ENCODE measurements around the gene UBAC1. TPM values are rescaled to one million over a fixed set of nuclear protein-coding genes. Genes with fewer than 3 reads are reported as not detected.

UBAC1 gene
- total and polyA plus RNA-seq, 4 donors: 16.2 to 115 (median 16.4) TPM

- no peak for TF ChIP-seq ZBTB33 (IDR thresholded peaks at IDR 0.05)
- no peak for TF ChIP-seq JUND (IDR thresholded peaks at IDR 0.05)
- TF ChIP-seq HNF4A (conservative IDR thresholded peaks at IDR 0.05): no peak
- no peak for TF ChIP-seq GABPA (IDR thresholded peaks at IDR 0.05 in 1 of 2, conservative IDR thresholded peaks at IDR 0.05 in 1 of 2)
- no peak for TF ChIP-seq RAD21 (IDR thresholded peaks at IDR 0.05)
- TF ChIP-seq NR2F2 (IDR thresholded peaks at IDR 0.05): no peak
- TF ChIP-seq, protein P1, sequence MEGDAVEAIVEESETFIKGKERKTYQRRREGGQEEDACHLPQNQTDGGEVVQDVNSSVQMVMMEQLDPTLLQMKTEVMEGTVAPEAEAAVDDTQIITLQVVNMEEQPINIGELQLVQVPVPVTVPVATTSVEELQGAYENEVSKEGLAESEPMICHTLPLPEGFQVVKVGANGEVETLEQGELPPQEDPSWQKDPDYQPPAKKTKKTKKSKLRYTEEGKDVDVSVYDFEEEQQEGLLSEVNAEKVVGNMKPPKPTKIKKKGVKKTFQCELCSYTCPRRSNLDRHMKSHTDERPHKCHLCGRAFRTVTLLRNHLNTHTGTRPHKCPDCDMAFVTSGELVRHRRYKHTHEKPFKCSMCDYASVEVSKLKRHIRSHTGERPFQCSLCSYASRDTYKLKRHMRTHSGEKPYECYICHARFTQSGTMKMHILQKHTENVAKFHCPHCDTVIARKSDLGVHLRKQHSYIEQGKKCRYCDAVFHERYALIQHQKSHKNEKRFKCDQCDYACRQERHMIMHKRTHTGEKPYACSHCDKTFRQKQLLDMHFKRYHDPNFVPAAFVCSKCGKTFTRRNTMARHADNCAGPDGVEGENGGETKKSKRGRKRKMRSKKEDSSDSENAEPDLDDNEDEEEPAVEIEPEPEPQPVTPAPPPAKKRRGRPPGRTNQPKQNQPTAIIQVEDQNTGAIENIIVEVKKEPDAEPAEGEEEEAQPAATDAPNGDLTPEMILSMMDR (IDR thresholded peaks at IDR 0.05; ENCODE audit: low read depth, low read length, missing input control): no peak
Observed at GRCh38 chr9:135903786-135904520, 57.2 kb downstream of the UBAC1 start (continued).

- Histone ChIP-seq H3K4me1 (ENCODE audit: control insufficient read depth in 4 of 4, insufficient read depth in 4 of 4, low read length in 3 of 4) (peaks cover 5 to 20% (median 15%) of the 10 kb centered on the region in 4 donors), H3K27ac (ENCODE audit: low read depth in 1 of 2, low read length in 2 of 2) (no peak overlapping the region)
Observed at GRCh38 chr9:135903358-135903656, 57.9 kb downstream of the UBAC1 start.

More at GRCh38 chr9:135903358-135903656, 57.9 kb downstream of the UBAC1 start:
- TF ChIP-seq FOXA1 (IDR thresholded peaks at IDR 0.05): no peak
- TF ChIP-seq EGR1 (IDR thresholded peaks at IDR 0.05; ENCODE audit: low read depth in 2 of 2): no peak
- no peak for TF ChIP-seq TAF1 (conservative IDR thresholded peaks at IDR 0.05)
- no peak for TF ChIP-seq HNF4A (conservative IDR thresholded peaks at IDR 0.05)
- TF ChIP-seq JUND (IDR thresholded peaks at IDR 0.05): no peak
- no peak for TF ChIP-seq GABPA (IDR thresholded peaks at IDR 0.05 in 1 of 2, conservative IDR thresholded peaks at IDR 0.05 in 1 of 2)
- no peak for TF ChIP-seq YY1 (IDR thresholded peaks at IDR 0.05)
- no peak for TF ChIP-seq NR2F2 (IDR thresholded peaks at IDR 0.05)
- TF ChIP-seq RXRA (IDR thresholded peaks at IDR 0.05): no peak
- TF ChIP-seq RAD21 (IDR thresholded peaks at IDR 0.05): no peak
- TF ChIP-seq ZBTB33 (IDR thresholded peaks at IDR 0.05): no peak
- TF ChIP-seq ATF3 (IDR thresholded peaks at IDR 0.05): no peak
- no peak for TF ChIP-seq SP1 (IDR thresholded peaks at IDR 0.05)
- TF ChIP-seq, protein P1 (IDR thresholded peaks at IDR 0.05; ENCODE audit: low read depth, low read length, missing input control): no peak
- no peak for DNase-seq (ENCODE audit: low spot score)
- H3K9ac ChIP-seq (ENCODE audit: low read depth in 1 of 2, low read length in 2 of 2): no peak overlapping the region
- WGBS: 88% methylated on average over 3 of the region's 3 CpGs
- no peak overlapping the region for H3K4me3 ChIP-seq (ENCODE audit: low read depth in 1 of 3, low read length in 3 of 3)
- H3K36me3 ChIP-seq (ENCODE audit: control insufficient read depth in 4 of 4, insufficient read depth in 3 of 4, low read depth in 1 of 4, low read length in 3 of 4): no peaks in the 10 kb centered on the region
- H3K27me3 ChIP-seq (ENCODE audit: control insufficient read depth in 4 of 4, insufficient read depth in 4 of 4, low read length in 3 of 4): no peaks in the 10 kb centered on the region
- H3K9me3 ChIP-seq (ENCODE audit: control insufficient read depth in 4 of 4, low read length in 3 of 4): no peaks in the 10 kb centered on the region

Measured in liver (tissue), 9 donors.